Tibial artery (tissue), 4 donors: ENCODE data around the gene MINDY2.

Experiments used
- DNase-seq, 2 donors: peaks; one replicate each; pipeline ENCODE4 v3.0.0-alpha.2; 2019
- H3K27ac ChIP-seq, 2 donors: fragments of 200-600 bp; sonication (generic) in 1 of 2; 1 replicate in 1 of 2; 2 replicates in 1 of 2; pipeline ENCODE4 v1.5.1; 2018 to 2019; ENCODE audit warnings: mild to moderate bottlenecking in 1 of 2
- H3K27me3 ChIP-seq, 2 donors: fragments of 200-600 bp; sonication (generic) in 1 of 2; one replicate each; pipeline versions ENCODE4 v1.5.1 to v1.6.0; 2016 to 2019
- H3K36me3 ChIP-seq, 3 donors: fragments of 200-600 bp; sonication (generic) in 2 of 3; one replicate each; pipeline ENCODE4 v1.5.1; 2016 to 2019; ENCODE audit warnings: mild to moderate bottlenecking in 2 of 3
- H3K4me1 ChIP-seq, 4 donors: fragments of 200-600 bp; sonication (generic) in 2 of 4; 1 replicate in 3 of 4; 2 replicates in 1 of 4; pipeline ENCODE4 v1.5.1; 2016 to 2019
- H3K4me3 ChIP-seq, 2 donors: fragments of 200-600 bp; sonication (generic) in 1 of 2; 1 replicate in 1 of 2; 2 replicates in 1 of 2; pipeline ENCODE4 v1.5.1; 2018 to 2019; ENCODE audit warnings: mild to moderate bottlenecking in 2 of 2
- H3K9me3 ChIP-seq, 3 donors: fragments of 200-600 bp; sonication (generic) in 1 of 3; one replicate each; pipeline ENCODE4 v1.5.1; 2016 to 2019
- CTCF ChIP-seq, 2 experiments: fragments of 200-600 bp in 1 of 2; fragments of 450-650 bp in 1 of 2; IDR thresholded peaks; one replicate each; pipeline ENCODE4 v1.5.1; 2017 to 2019; ENCODE audit warnings: antibody characterized with exemption in 2 of 2, mild to moderate bottlenecking in 1 of 2, moderate library complexity in 1 of 2
- intact Hi-C: fragments of 100-400 bp; cut with DNase I; formaldehyde crosslinking; loops from one replicate; pipeline ENCODE4 v1.15.0; 2023; ENCODE audit warnings: low total_unique reads

MINDY2 gene

GRCh38 chr15:58770857-58771620 is at the start of gene MINDY2:
Gene MINDY2, plus strand, starts transcription at chr15:58771302. Its CDS starts 94 bp downstream, at chr15:58771396.
- H3K27ac ChIP-seq: peak within 1 kb of the TSS; percentile 89 to 96
- TF ChIP-seq CTCF (IDR thresholded peaks at IDR 0.05): peak in 1 of 2 experiments; percentile 16
- H3K4me1 ChIP-seq: peaks cover 0 to 45% (median 13%) of the 10 kb centered on the region in 4 donors
- no peaks in the 10 kb centered on the region for H3K36me3 ChIP-seq
- intact Hi-C loops: loop anchor here (1.0 kb wide), 1 partner anchor 22 kb away; the partner anchor contains the start of gene ADAM10
- H3K27me3 ChIP-seq: no peaks in the 10 kb centered on the region
- no peaks in the 10 kb centered on the region for H3K9me3 ChIP-seq
- peak; percentile 98 to 99 for DNase-seq
- peak within 1 kb of the TSS; percentile 69 to 81 for H3K4me3 ChIP-seq

- H3K27me3 ChIP-seq: no peaks in the 10 kb centered on the region
- no peaks in the 10 kb centered on the region for H3K36me3 ChIP-seq
- H3K27ac ChIP-seq: peak overlapping the region; percentile 8 to 11
- no peak for TF ChIP-seq CTCF (IDR thresholded peaks at IDR 0.05)
- no peak for DNase-seq
- H3K4me1 ChIP-seq: peaks cover 0 to 33% (median 9%) of the 10 kb centered on the region in 4 donors
- H3K9me3 ChIP-seq: no peaks in the 10 kb centered on the region
- H3K4me3 ChIP-seq: no peak overlapping the region
- intact Hi-C loops: no loop called here
Observed at GRCh38 chr15:58724466-58724865, 46.6 kb upstream of the MINDY2 start.

- intact Hi-C loops: no loop called here
- H3K27ac ChIP-seq: no peak overlapping the region
- H3K4me1 ChIP-seq: peaks cover 3 to 39% (median 16%) of the 10 kb centered on the region in 4 donors
- H3K4me3 ChIP-seq: no peak overlapping the region
- TF ChIP-seq CTCF (IDR thresholded peaks at IDR 0.05): no peak
- H3K27me3 ChIP-seq: no peaks in the 10 kb centered on the region
- H3K36me3 ChIP-seq: no peaks in the 10 kb centered on the region
- DNase-seq: no peak
- no peaks in the 10 kb centered on the region for H3K9me3 ChIP-seq
Observed at GRCh38 chr15:58726867-58727266, 44.2 kb upstream of the MINDY2 start.

- no peaks in the 10 kb centered on the region for H3K36me3 ChIP-seq
- no peaks in the 10 kb centered on the region for H3K27me3 ChIP-seq
- no peak overlapping the region for H3K4me3 ChIP-seq
- H3K27ac ChIP-seq: peak overlapping the region in 1 of 2 donors; percentile 17
- DNase-seq: no peak
- intact Hi-C loops: no loop called here
- H3K9me3 ChIP-seq: no peaks in the 10 kb centered on the region
- peaks cover 4 to 32% (median 12%) of the 10 kb centered on the region in 4 donors for H3K4me1 ChIP-seq
- TF ChIP-seq CTCF (IDR thresholded peaks at IDR 0.05): no peak
Observed at GRCh38 chr15:58731756-58732535, 39.2 kb upstream of the MINDY2 start.

GRCh38 chr15:58732625-58733363 is 38.3 kb upstream of the MINDY2 start:
- intact Hi-C loops: no loop called here
- Histone ChIP-seq H3K27ac (no peak overlapping the region), H3K4me1 (peaks cover 4 to 38% (median 12%) of the 10 kb centered on the region in 4 donors)

More at GRCh38 chr15:58732625-58733363, 38.3 kb upstream of the MINDY2 start:
- DNase-seq: no peak
- Histone ChIP-seq H3K9me3 (no peaks in the 10 kb centered on the region), H3K27me3 (no peaks in the 10 kb centered on the region), H3K4me3 (no peak overlapping the region), H3K36me3 (no peaks in the 10 kb centered on the region)
- TF ChIP-seq CTCF (IDR thresholded peaks at IDR 0.05): no peak
